Renal pelvis (tissue), 4 donors: ENCODE measurements around the gene SEMA3C. TPM values are rescaled to one million over a fixed set of nuclear protein-coding genes. Genes with fewer than 3 reads are reported as not detected.

Source experiments
- DNase-seq: peaks from one replicate; pipeline ENCODE4 v3.0.0-alpha.2; 2013
- polyA plus RNA-seq, 3 donors: library from polyadenylated mRNA; unstranded; fragments of 120-200 nt; gene quantifications; one replicate each; pipeline ENCODE4 v1.2.1, GENCODE V29; 2013; ENCODE audit not compliant: insufficient read length in 3 of 3

Gene SEMA3C
- polyA plus RNA-seq, 3 donors, result 24.9 to 27.8 (median 25.6) TPM

- no peak for DNase-seq
Measured at GRCh38 chr7:80748363-80749042, 170.3 kb downstream of the SEMA3C start.

- no peak for DNase-seq
Measured at GRCh38 chr7:80740778-80741545, 177.9 kb downstream of the SEMA3C start.

- DNase-seq, result no peak
Measured at GRCh38 chr7:80736371-80737125, 182.3 kb downstream of the SEMA3C start.

GRCh38 chr7:80735330-80735729, 183.5 kb downstream of the SEMA3C start:
- DNase-seq, result no peak

- DNase-seq, result no peak
Measured at GRCh38 chr7:80734011-80734410, 184.8 kb downstream of the SEMA3C start.

- DNase-seq, result no peak
Measured at GRCh38 chr7:80733333-80733915, 185.4 kb downstream of the SEMA3C start.

- DNase-seq, result no peak
Measured at GRCh38 chr7:80732630-80733029, 186.2 kb downstream of the SEMA3C start.

GRCh38 chr7:80731281-80731680, 187.6 kb downstream of the SEMA3C start:
- no peak for DNase-seq

GRCh38 chr7:80729591-80730320, 189.1 kb downstream of the SEMA3C start:
- DNase-seq, result peak; percentile 20

GRCh38 chr7:80726666-80727065, 192.2 kb downstream of the SEMA3C start:
- no peak for DNase-seq

GRCh38 chr7:80725181-80725611, 193.7 kb downstream of the SEMA3C start:
- DNase-seq, result no peak

GRCh38 chr7:80724249-80724871, 194.5 kb downstream of the SEMA3C start:
- DNase-seq, result peak; percentile 84

GRCh38 chr7:80722616-80723195, 196.1 kb downstream of the SEMA3C start:
- DNase-seq, result no peak

- DNase-seq, result no peak
Measured at GRCh38 chr7:80721883-80722615, 196.8 kb downstream of the SEMA3C start.

- no peak for DNase-seq
Measured at GRCh38 chr7:80720146-80720545, 198.7 kb downstream of the SEMA3C start.

GRCh38 chr7:80719261-80719660, 199.6 kb downstream of the SEMA3C start:
- DNase-seq, result no peak

GRCh38 chr7:80711531-80711930, 207.3 kb downstream of the SEMA3C start:
- DNase-seq, result no peak

GRCh38 chr7:80708123-80708522, 210.7 kb downstream of the SEMA3C start:
- DNase-seq, result no peak

GRCh38 chr7:80707318-80707717, 211.5 kb downstream of the SEMA3C start:
- no peak for DNase-seq
